Activated naive CD4-positive, alpha-beta T cell treated with anti-CD3 and anti-CD28 coated beads, Interleukin-2, amount 10 ng/mL, durations not matched to agents 5 hours and 36 hours (primary cell): Measurements from ENCODE around the gene KHK. TPM values are rescaled to one million over a fixed set of nuclear protein-coding genes. Genes with fewer than 3 reads are reported as not detected.

ENCODE experiments used
- total RNA-seq, 2 experiments: library from RNA; stranded (reverse); gene quantifications; one replicate each; pipeline ENCODE4 v1.2.3, GENCODE V29; 2021

The KHK gene
- total RNA-seq, result 10 to 100 TPM; 10.1 to 11.1 TPM

GRCh38 chr2:27086724-27087593, at the start of gene KHK:
KHK (plus strand) TSS chr2:27086772; CDS start chr2:27087260, 488 bp downstream.

GRCh38 chr2:27050996-27051901, 35.3 kb upstream of the KHK start, which contains the start of gene AGBL5:
AGBL5 (plus strand) TSS chr2:27051668; CDS start chr2:27052959, 1,291 bp downstream.

GRCh38 chr2:27071277-27071989, 15.1 kb upstream of the KHK start, which contains the start of gene OST4:
OST4 (minus strand) TSS chr2:27071654.

GRCh38 chr2:27078267-27079194, 8.0 kb upstream of the KHK start, which contains the start of gene EMILIN1:
EMILIN1 (plus strand) TSS chr2:27078615; CDS start chr2:27079066, 451 bp downstream.

DNA sequence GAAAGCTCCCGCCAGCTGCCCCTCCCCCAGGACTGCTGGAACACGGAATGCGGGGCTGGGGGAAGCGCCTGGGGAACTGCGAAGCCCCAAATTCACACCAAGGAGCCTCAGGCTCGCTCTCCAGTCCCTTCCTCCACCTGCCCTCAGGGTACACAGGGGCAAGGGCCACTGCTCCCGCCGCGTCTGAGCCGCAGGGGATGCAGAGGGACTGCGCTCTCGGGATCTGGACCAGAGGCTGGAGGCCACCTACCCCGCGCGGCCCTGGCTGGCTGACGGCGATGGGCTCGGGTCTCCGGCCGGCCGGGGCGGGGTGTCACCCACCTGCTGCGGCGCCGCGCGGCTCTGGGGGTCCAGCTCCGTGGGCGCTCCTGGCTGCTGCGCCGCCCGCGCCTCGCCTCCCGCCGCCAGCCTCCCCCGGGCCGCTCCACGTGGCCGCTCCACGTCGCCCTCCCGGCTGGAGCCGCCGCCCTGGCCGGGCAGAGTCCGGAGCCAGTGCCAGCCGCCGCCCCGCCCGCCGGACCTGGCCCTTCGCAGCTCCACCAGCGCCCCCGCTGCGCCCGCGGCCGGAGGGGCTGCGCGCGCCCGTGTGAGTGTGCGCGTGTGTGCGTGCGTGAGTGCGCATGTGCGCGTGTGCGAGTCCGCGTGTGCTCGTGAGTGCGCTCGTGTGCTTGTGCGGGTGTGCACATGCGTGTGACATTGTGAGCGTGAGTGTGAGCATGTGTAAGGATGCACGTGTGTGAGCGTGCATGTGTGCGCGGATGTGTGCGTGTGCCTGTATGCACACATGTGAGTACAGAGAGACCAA, 32.2 kb downstream of the KHK start, which contains the start of gene CGREF1:
Gene CGREF1, minus strand, starts transcription at position 604 of the 805 bp plus-strand sequence. CDS start 14,762 bp downstream, outside the sequence.

DNA sequence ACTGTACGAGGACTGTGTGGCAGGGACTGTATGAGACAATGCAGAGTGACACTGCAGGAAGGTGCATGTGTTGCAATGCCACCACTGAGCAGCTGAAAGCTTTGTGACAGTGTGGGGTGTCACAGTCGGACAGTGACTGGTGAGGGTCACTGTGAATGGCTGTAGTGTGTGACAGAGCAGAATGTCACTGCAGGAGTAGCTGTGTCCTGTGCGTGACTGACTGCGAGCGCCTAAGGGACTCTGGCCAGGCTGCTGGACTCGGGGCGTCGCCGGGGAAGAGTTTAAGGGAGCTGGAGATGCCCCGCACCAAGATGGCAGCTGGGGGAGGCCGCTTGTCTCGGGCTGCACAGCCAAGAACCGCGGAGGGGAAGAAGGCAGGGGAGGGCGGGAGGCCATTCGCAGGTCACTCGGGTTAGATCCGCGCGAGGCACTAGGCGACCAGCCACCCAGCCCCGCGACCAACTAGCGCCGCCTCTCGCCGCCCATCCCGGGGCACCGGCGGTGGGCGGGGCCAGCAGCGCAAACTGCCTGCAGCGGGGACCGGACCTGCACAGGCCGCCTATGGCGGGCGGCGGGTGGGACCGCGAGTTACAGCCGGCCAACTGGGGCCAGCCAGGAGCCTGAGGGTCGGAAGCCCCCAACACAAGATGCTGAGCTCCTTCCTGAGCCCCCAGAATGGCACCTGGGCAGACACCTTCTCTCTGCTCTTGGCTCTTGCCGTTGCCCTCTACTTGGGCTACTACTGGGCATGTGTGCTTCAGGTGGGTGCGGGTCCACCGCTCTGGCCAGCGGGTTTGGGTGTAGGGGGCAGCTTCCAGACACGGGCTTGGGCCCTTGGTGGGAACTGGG, 37.0 kb downstream of the KHK start, which contains the start of gene ABHD1:
Gene ABHD1, plus strand, starts transcription at position 514 of the 849 bp plus-strand sequence. Its CDS starts 134 bp downstream, at position 648.

GRCh38 chr2:27133905-27134780, 47.6 kb downstream of the KHK start, which contains the start of gene PREB:
PREB (minus strand) TSS chr2:27134636; CDS start chr2:27134421, 215 bp downstream.

GRCh38 chr2:27139310-27139709, 52.7 kb downstream of the KHK start, which contains the start of gene PRR30:
PRR30 (minus strand) TSS chr2:27139410; CDS start chr2:27138329, 1,081 bp downstream.

GRCh38 chr2:27148801-27149439, 62.3 kb downstream of the KHK start, which contains the start of gene TCF23:
TCF23 (plus strand) TSS chr2:27149004; CDS start chr2:27149134, 130 bp downstream.

Other genes with a start within 250 kb of the KHK start
- gene DPYSL5, start 238.6 kb upstream of the KHK start, total RNA-seq, result under 1 TPM in 1 of 2 experiments, not detected in 1; 0.17 TPM
- gene MAPRE3, start 116.1 kb upstream of the KHK start, total RNA-seq, result 1 to 10 TPM; 1.6 to 1.8 TPM
- 10 to 100 TPM; 69.5 to 69.7 TPM for gene TMEM214, start 53.8 kb upstream of the KHK start, total RNA-seq
- gene AGBL5, start 35.1 kb upstream of the KHK start, total RNA-seq, result 10 to 100 TPM; 16.0 to 17.1 TPM
- gene OST4, start 15.1 kb upstream of the KHK start, total RNA-seq, result 100 to 1,000 TPM; 369 to 380 TPM
- gene EMILIN1, start 8.2 kb upstream of the KHK start, total RNA-seq, result 1 to 10 TPM; 1.0 to 1.1 TPM
- gene CGREF1, start 32.4 kb downstream of the KHK start, total RNA-seq, result 1 to 10 TPM; 1.4 to 1.5 TPM
- under 1 TPM in 1 of 2 experiments, not detected in 1; 0.51 TPM for gene ABHD1, start 37.0 kb downstream of the KHK start, total RNA-seq
- 10 to 100 TPM; 58.4 to 62.1 TPM for gene PREB, start 47.9 kb downstream of the KHK start, total RNA-seq
- not detected for gene PRR30, start 52.6 kb downstream of the KHK start, total RNA-seq
- gene TCF23, start 62.2 kb downstream of the KHK start, total RNA-seq, result not detected
- 10 to 100 TPM; 69.8 to 70.7 TPM for gene ATRAID, start 125.3 kb downstream of the KHK start, total RNA-seq
- gene SLC5A6, start 125.5 kb downstream of the KHK start, total RNA-seq, result 10 to 100 TPM; 19.7 to 21.1 TPM
- 10 to 100 TPM; 45.1 to 47.0 TPM for gene CAD, start 130.6 kb downstream of the KHK start, total RNA-seq
- gene SLC30A3, start 176.3 kb downstream of the KHK start, total RNA-seq, result under 1 TPM; 0.08 to 0.12 TPM
- gene DNAJC5G, start 188.7 kb downstream of the KHK start, total RNA-seq, result not detected
- under 1 TPM in 1 of 2 experiments, not detected in 1; 0.12 TPM for gene TRIM54, start 195.7 kb downstream of the KHK start, total RNA-seq
- gene UCN, start 221.7 kb downstream of the KHK start, total RNA-seq, result 1 to 10 TPM; 3.4 to 3.6 TPM
- 10 to 100 TPM; 75.5 to 87.4 TPM for gene MPV17, start 236.3 kb downstream of the KHK start, total RNA-seq